K562 (cell line): ENCODE results near the gene MDC1. TPM values are rescaled to one million over a fixed set of nuclear protein-coding genes. Genes with fewer than 3 reads are reported as not detected.

Experiments
- BRD9 ChIP-seq: fragments of 450-650 bp; IDR thresholded peaks from 2 replicates; pipeline ENCODE4 v1.6.1; 2018; ENCODE audit warnings: low read depth; ENCODE audit not compliant: partially characterized antibody
- C11orf30 ChIP-seq: fragments of 450-650 bp; IDR thresholded peaks from 2 replicates; pipeline ENCODE4 v1.6.1; 2016; ENCODE audit warnings: low read depth, mild to moderate bottlenecking
- CBX5 ChIP-seq: IDR thresholded peaks from 2 replicates; pipeline ENCODE4 v1.6.1; 2014; ENCODE audit warnings: low read depth, borderline replicate concordance
- CHD4 ChIP-seq: fragments of 200-600 bp; sonication (generic); IDR thresholded peaks from 3 replicates; pipeline ENCODE4 v1.6.1; 2012; ENCODE audit warnings: low read depth, mild to moderate bottlenecking, mixed read lengths, low read length, inconsistent platforms; ENCODE audit not compliant: insufficient read depth, insufficient replicate concordance, poor library complexity, severe bottlenecking
- CREB1 ChIP-seq, 2 experiments: sonication (generic) in 1 of 2; formaldehyde crosslinking in 1 of 2; IDR thresholded peaks; 2 replicates each; pipeline versions ENCODE4 v1.6.1 to v1.8.0; 2012 to 2022; ENCODE audit warnings: inconsistent platforms in 1 of 2, mild to moderate bottlenecking in 1 of 2, missing genetic modification reagents in 1 of 2, moderate library complexity in 1 of 2
- DEAF1 ChIP-seq: fragments of 450-650 bp; formaldehyde crosslinking; IDR thresholded peaks from 2 replicates; pipeline ENCODE4 v1.4.0; 2020; ENCODE audit warnings: mild to moderate bottlenecking, moderate library complexity
- ETS1 ChIP-seq: conservative IDR thresholded peaks from 2 replicates; pipeline ENCODE4 v1.6.1; 2011; ENCODE audit warnings: low read depth, mild to moderate bottlenecking, low read length; ENCODE audit not compliant: control insufficient read depth
- EZH2 ChIP-seq: IDR thresholded peaks from 2 replicates; pipeline ENCODE4 v1.6.1; 2012; ENCODE audit warnings: low read depth, mild to moderate bottlenecking, inconsistent platforms, low read length, borderline replicate concordance
- HMG20B ChIP-seq: fragments of 250-450 bp; sonication (Bioruptor Pico); IDR thresholded peaks from 2 replicates; pipeline ENCODE4 v1.5.0; 2021; ENCODE audit warnings: mild to moderate bottlenecking
- ID3 ChIP-seq, 2 experiments: fragments of 250-450 bp in 1 of 2; fragments of 450-650 bp in 1 of 2; sonication (Bioruptor Pico) in 1 of 2; IDR thresholded peaks; 2 replicates each; pipeline versions ENCODE4 v1.6.1 to v1.8.0; 2016 to 2021; ENCODE audit warnings: mild to moderate bottlenecking in 2 of 2, moderate library complexity in 2 of 2, missing compliant biosample characterization in 1 of 2, missing genetic modification characterization in 1 of 2
- MAZ ChIP-seq, 2 experiments: fragments of 450-650 bp in 1 of 2; sonication (generic) in 1 of 2; formaldehyde crosslinking; IDR thresholded peaks in 1 of 2; conservative IDR thresholded peaks in 1 of 2; 2 replicates each; pipeline versions ENCODE4 v1.4.0 to v1.5.0; 2020; ENCODE audit warnings: mild to moderate bottlenecking in 1 of 2, missing genetic modification reagents in 1 of 2
- MCM3 ChIP-seq: fragments of 450-650 bp; IDR thresholded peaks from 2 replicates; pipeline ENCODE4 v1.6.1; 2016
- NKRF ChIP-seq: fragments of 450-650 bp; IDR thresholded peaks from 2 replicates; pipeline ENCODE4 v1.6.1; 2016; ENCODE audit warnings: borderline replicate concordance
- NRF1 ChIP-seq, 2 experiments: fragments of 450-650 bp; IDR thresholded peaks in 1 of 2; conservative IDR thresholded peaks in 1 of 2; 2 replicates each; pipeline ENCODE4 v1.6.1; 2014; ENCODE audit warnings: mild to moderate bottlenecking in 2 of 2
- TFE3 ChIP-seq: fragments of 450-650 bp; formaldehyde crosslinking; IDR thresholded peaks from 2 replicates; pipeline ENCODE4 v1.4.0; 2020; ENCODE audit warnings: mild to moderate bottlenecking, mixed read lengths
- WHSC1 ChIP-seq: IDR thresholded peaks from one replicate; pipeline ENCODE4 v1.6.1; 2012; ENCODE audit warnings: low read length, control low read depth, inconsistent platforms
- ZFP1 ChIP-seq: fragments of 450-650 bp; formaldehyde crosslinking; IDR thresholded peaks from 2 replicates; pipeline ENCODE4 v1.4.0; 2020; ENCODE audit warnings: mild to moderate bottlenecking, mixed read lengths
- ZNF282 ChIP-seq: sonication (generic); formaldehyde crosslinking; IDR thresholded peaks from 2 replicates; pipeline ENCODE4 v1.8.1; 2023; ENCODE audit warnings: missing genetic modification reagents
- ZNF764 ChIP-seq: fragments of 250-450 bp; sonication (Bioruptor Pico); IDR thresholded peaks from 2 replicates; pipeline ENCODE4 v1.4.0; 2020; ENCODE audit warnings: low read depth, mild to moderate bottlenecking, moderate library complexity
- polyA plus RNA-seq, 8 experiments: library from polyadenylated mRNA; depleted of rRNA in 4 of 8; stranded (reverse) in 5 of 8; unstranded in 3 of 8; fragments of >200 nt; fragmentation: Nextera tagmentation in 2 of 8; fragmentation: Illumina TruSeq in 1 of 8; extraction: Ambion mirVana in 2 of 8; extraction: Trizol in 1 of 8; gene quantifications; 2 replicates each; pipeline versions ENCODE4 v1.2.1 to v1.2.3, GENCODE V29; 2011 to 2014; ENCODE audit warnings: inconsistent platforms in 1 of 8, missing spikeins in 1 of 8
- total RNA-seq, 7 experiments: library from RNA; depleted of rRNA in 6 of 7; stranded (reverse); fragments of >200 nt in 6 of 7; fragmentation: Illumina TruSeq in 2 of 7; extraction: Trizol in 2 of 7; gene quantifications; 2 replicates each; pipeline versions ENCODE4 v1.2.1 to v1.2.3, GENCODE V29; 2011 to 2021; ENCODE audit warnings: low replicate concordance in 1 of 7

MDC1 gene
- total and polyA plus RNA-seq, 9 of the 15 experiments (the other 6 are each of a cell fraction or from before 2014, with no cell fraction given): 8.2 to 114 (median 20.0) TPM

GRCh38 chr6:30719791-30720737 lies 3.0 kb upstream of the MDC1 start, which contains the start of gene TUBB (continued):
- TF ChIP-seq ETS1: no peak; the same call in 1 of the 2 replicates
- TF ChIP-seq CBX5: no peak
- TF ChIP-seq HMG20B (CRISPR knock-in tag): no peak
- TF ChIP-seq ZNF282 (CRISPR knock-in tag): no peak
- no peak for TF ChIP-seq DEAF1 (CRISPR knock-in tag)
- TF ChIP-seq CHD4: no peak
- TF ChIP-seq TFE3 (CRISPR knock-in tag): no peak
- TF ChIP-seq CREB1 (IDR thresholded peaks at IDR 0.05): peak; percentile 62; the same call in 1 of the 2 replicates
- TF ChIP-seq CREB1 (CRISPR knock-in tag; IDR thresholded peaks at IDR 0.05): peak; percentile 79
- TF ChIP-seq ZNF764 (CRISPR knock-in tag): no peak
- peak; percentile 98 for TF ChIP-seq NRF1 (conservative IDR thresholded peaks at IDR 0.05 in 1 of 2, IDR thresholded peaks at IDR 0.05 in 1 of 2)
- peak; percentile 37 for TF ChIP-seq BRD9
- no peak for TF ChIP-seq WHSC1
- no peak for TF ChIP-seq ID3 (CRISPR knock-in tag; IDR thresholded peaks at IDR 0.05)
- no peak for TF ChIP-seq ID3 (tag; IDR thresholded peaks at IDR 0.05)
- peak; percentile 28; the same call in 1 of the 2 replicates for TF ChIP-seq NKRF
- no peak for TF ChIP-seq MCM3
- TF ChIP-seq C11orf30: peak; percentile 99
- no peak for TF ChIP-seq EZH2
- TF ChIP-seq MAZ (CRISPR knock-in tag; conservative IDR thresholded peaks at IDR 0.05 in 1 of 2, IDR thresholded peaks at IDR 0.05 in 1 of 2): peak; percentile 91 to 95
- TF ChIP-seq ZFP1 (CRISPR knock-in tag): no peak
